ENCODE measurements around the gene TUBGCP2. TPM values are rescaled to one million over a fixed set of nuclear protein-coding genes. Genes with fewer than 3 reads are reported as not detected.

Gene TUBGCP2
- total RNA-seq, 4 donors from 2014 or later, result 21.5 to 43.8 (median 36.5) TPM

GRCh38 chr10:133264461-133264860, 44.2 kb downstream of the TUBGCP2 start:
- H3K27me3 ChIP-seq, result no peaks in the 10 kb centered on the region
- H3K36me3 ChIP-seq, result no peaks in the 10 kb centered on the region
- TF ChIP-seq POLR2A (IDR thresholded peaks at IDR 0.05) (no peak), CTCF (IDR thresholded peaks at IDR 0.05 in 4 of 5, conservative IDR thresholded peaks at IDR 0.05 in 1 of 5) (no peak)
- ATAC-seq (no peak), DNase-seq (no peak)
- intact Hi-C loops (cut with DNase I; ENCODE audit: low total_unique reads), result loop anchor here (5.0 kb wide), 1 partner anchor 128 kb away; the partner anchor contains the start of gene MTG1
- H3K4me3 ChIP-seq, result no peak overlapping the region
- in situ Hi-C loops (cut with MboI; ENCODE audit: low sequenced_read_pairs in 4 of 4), result no loop called here
- H3K9me3 ChIP-seq, result no peaks in the 10 kb centered on the region
- H3K27ac ChIP-seq, result no peak overlapping the region
- H3K4me1 ChIP-seq, result peaks cover 17% of the 10 kb centered on the region in 2 donors

GRCh38 chr10:133263674-133264073, 45.0 kb downstream of the TUBGCP2 start:
- no peaks in the 10 kb centered on the region for H3K36me3 ChIP-seq
- DNase-seq, result no peak
- no peak overlapping the region for H3K27ac ChIP-seq
- TF ChIP-seq CTCF (IDR thresholded peaks at IDR 0.05 in 4 of 5, conservative IDR thresholded peaks at IDR 0.05 in 1 of 5), result no peak
- in situ Hi-C loops (cut with MboI; ENCODE audit: low sequenced_read_pairs in 4 of 4) (no loop called here), intact Hi-C loops (cut with DNase I; ENCODE audit: low total_unique reads) (loop anchor here (5.0 kb wide), 1 partner anchor 129 kb away; the partner anchor contains the start of gene MTG1)
- no peak overlapping the region for H3K4me3 ChIP-seq
- H3K9me3 ChIP-seq, result no peaks in the 10 kb centered on the region
- peaks cover 20 to 21% of the 10 kb centered on the region in 2 donors for H3K4me1 ChIP-seq
- H3K27me3 ChIP-seq, result no peaks in the 10 kb centered on the region
- no peak for ATAC-seq

GRCh38 chr10:133262696-133263095, 46.0 kb downstream of the TUBGCP2 start:
- H3K36me3 ChIP-seq, result no peaks in the 10 kb centered on the region
- no peaks in the 10 kb centered on the region for H3K9me3 ChIP-seq
- intact Hi-C loops (cut with DNase I; ENCODE audit: low total_unique reads) (loop anchor here (5.0 kb wide), 1 partner anchor 130 kb away; the partner anchor contains the start of gene MTG1), in situ Hi-C loops (cut with MboI; ENCODE audit: low sequenced_read_pairs in 4 of 4) (no loop called here)
- no peak for ATAC-seq
- no peak for DNase-seq
- H3K27ac ChIP-seq, result no peak overlapping the region
- TF ChIP-seq CTCF (IDR thresholded peaks at IDR 0.05 in 4 of 5, conservative IDR thresholded peaks at IDR 0.05 in 1 of 5), result no peak
- no peaks in the 10 kb centered on the region for H3K27me3 ChIP-seq
- H3K4me1 ChIP-seq, result peaks cover 22% of the 10 kb centered on the region in 2 donors
- H3K4me3 ChIP-seq, result no peak overlapping the region

GRCh38 chr10:133261726-133262325, 46.8 kb downstream of the TUBGCP2 start:
- in situ Hi-C loops (cut with MboI; ENCODE audit: low sequenced_read_pairs in 4 of 4) (no loop called here), intact Hi-C loops (cut with DNase I; ENCODE audit: low total_unique reads) (loop anchor here (2.0 to 5.0 kb wide), 2 partner anchors 47 to 130 kb away; partner anchors contain the start of genes MTG1, TUBGCP2 and ZNF511)
- TF ChIP-seq POLR2A (IDR thresholded peaks at IDR 0.05) (peak; percentile 64 to 69), CTCF (IDR thresholded peaks at IDR 0.05 in 4 of 5, conservative IDR thresholded peaks at IDR 0.05 in 1 of 5) (no peak)
- H3K27ac ChIP-seq, result peak overlapping the region; percentile 86 to 97 (median 95)
- no peaks in the 10 kb centered on the region for H3K36me3 ChIP-seq
- peak overlapping the region; percentile 67 to 95 (median 80) for H3K4me3 ChIP-seq
- no peaks in the 10 kb centered on the region for H3K9me3 ChIP-seq
- ATAC-seq, result peak; percentile 85 to 87
- H3K4me1 ChIP-seq, result peaks cover 22 to 27% of the 10 kb centered on the region in 2 donors
- DNase-seq, result peak; percentile 76 to 86
- H3K27me3 ChIP-seq, result no peaks in the 10 kb centered on the region

All from gastrocnemius medialis (tissue), 4 donors.